Activated CD8-positive, alpha-beta T cell treated with anti-CD3 and anti-CD28 coated beads for 36 hours (primary cell): ENCODE measurements around the gene CHRNA1. TPM values are rescaled to one million over a fixed set of nuclear protein-coding genes. Genes with fewer than 3 reads are reported as not detected.

Source experiments
- ATAC-seq: fragments of 200-7000 bp; cut with Tn5 transposase; one replicate; pipeline ENCODE4 v1.10.0; 2021; ENCODE audit warnings: mild to moderate bottlenecking, moderate library complexity
- CTCF ChIA-PET: fragments of 350-600 bp; sonication (Branson Sonifier 250); formaldehyde crosslinking; loops from one replicate; lab custom pipeline; 2021; ENCODE audit warnings: antibody characterized with exemption; lab: Charles Lee
- POLR2A ChIA-PET: fragments of 350-600 bp; sonication (Branson Sonifier 250); formaldehyde crosslinking; loops from one replicate; lab custom pipeline; 2021; ENCODE audit warnings: antibody characterized with exemption; lab: Charles Lee
- DNase-seq: peaks from one replicate; pipeline ENCODE4 v3.0.0-alpha.2; 2020
- H3K27ac Mint-ChIP-seq: one replicate; pipeline ENCODE4 v1.8.0; 2021; ENCODE audit warnings: mild to moderate bottlenecking, mixed read lengths
- H3K27me3 Mint-ChIP-seq: one replicate; pipeline ENCODE4 v1.8.0; 2021; ENCODE audit warnings: mixed read lengths
- H3K36me3 Mint-ChIP-seq: one replicate; pipeline ENCODE4 v1.8.0; 2021; ENCODE audit warnings: low read depth, mixed read lengths
- H3K4me1 Mint-ChIP-seq: one replicate; pipeline ENCODE4 v1.8.0; 2021; ENCODE audit warnings: low read depth, mixed read lengths
- H3K4me3 Mint-ChIP-seq: one replicate; pipeline ENCODE4 v1.8.0; 2021; ENCODE audit warnings: mild to moderate bottlenecking, moderate library complexity, mixed read lengths
- H3K9me3 Mint-ChIP-seq: one replicate; pipeline ENCODE4 v1.8.0; 2021; ENCODE audit warnings: mixed read lengths
- CTCF ChIP-seq: fragments of 200-600 bp; IDR thresholded peaks from one replicate; pipeline ENCODE4 v1.8.0; 2022; ENCODE audit warnings: antibody characterized with exemption, mild to moderate bottlenecking
- intact Hi-C: fragments of 100-400 bp; cut with micrococcal nuclease; formaldehyde crosslinking; loops from one replicate; pipeline ENCODE4 v1.10.0; 2022
- total RNA-seq, 2 experiments: library from RNA; stranded (reverse); gene quantifications; one replicate each; pipeline ENCODE4 v1.2.3, GENCODE V29; 2021

CHRNA1 gene
- total RNA-seq, 2 experiments from 2014 or later = not detected

DNA sequence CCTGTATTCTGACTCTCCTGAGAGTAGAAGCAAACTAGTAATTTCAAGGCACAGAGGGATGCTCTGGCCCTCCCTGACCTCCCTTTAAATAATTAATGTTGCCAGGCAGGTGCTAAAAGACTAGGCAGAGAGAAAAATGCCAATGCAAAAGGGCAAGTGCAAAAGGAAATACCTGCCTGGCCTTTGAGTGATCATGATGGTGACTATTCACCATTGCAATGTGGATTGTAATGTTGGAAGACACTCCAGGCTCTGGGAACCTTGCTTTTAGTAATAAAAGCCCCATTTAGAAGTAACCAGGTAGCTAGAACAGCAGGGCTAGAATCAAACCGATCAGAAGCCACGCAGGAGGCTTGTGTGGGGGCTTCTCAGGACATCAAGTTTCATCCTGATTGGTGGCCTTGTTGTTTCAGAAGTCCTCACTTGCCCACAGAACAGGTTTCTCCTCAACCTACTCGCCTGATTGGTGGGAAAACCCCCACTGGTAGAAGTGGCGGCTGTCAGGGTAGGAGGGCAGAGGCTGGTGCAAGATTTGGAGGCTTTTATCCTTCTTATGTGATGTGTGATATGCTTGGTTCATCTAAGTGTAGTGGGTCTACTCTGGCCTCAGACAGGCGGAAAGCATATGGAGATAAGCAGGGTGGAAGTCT lies 16.0 kb upstream of the CHRNA1 start:
- Mint-ChIP-seq H3K27ac (peak overlapping the region; percentile 27), H3K36me3 (no peaks in the 10 kb centered on the region), H3K27me3 (no peaks in the 10 kb centered on the region), H3K9me3 (no peaks in the 10 kb centered on the region), H3K4me3 (no peak overlapping the region), H3K4me1 (peaks cover 49% of the 10 kb centered on the region)
- ChIA-PET CTCF (interaction anchor here (4.2 to 12.3 kb wide), 2 partner anchors 9 to 31 kb away, joined by 25 to 105 read pairs; no protein-coding TSS in a partner anchor), POLR2A (interaction anchor here (0.7 kb wide), 1 partner anchor 138 kb away, joined by 3 read pairs; no protein-coding TSS in a partner anchor)
- ATAC-seq (peak; percentile 21), DNase-seq (peak; percentile 50)
- intact Hi-C loops = no loop called here
- TF ChIP-seq CTCF = no peak

GRCh38 chr2:174779361-174779928 lies 15.2 kb upstream of the CHRNA1 start:
- no peaks in the 10 kb centered on the region for H3K36me3 Mint-ChIP-seq
- ATAC-seq (no peak), DNase-seq (no peak)
- H3K9me3 Mint-ChIP-seq = no peaks in the 10 kb centered on the region
- peaks cover 49% of the 10 kb centered on the region for H3K4me1 Mint-ChIP-seq
- TF ChIP-seq CTCF = no peak
- H3K27ac Mint-ChIP-seq = peak overlapping the region; percentile 88
- CTCF ChIA-PET = interaction anchor here (4.2 to 12.3 kb wide), 2 partner anchors 8 to 31 kb away, joined by 25 to 105 read pairs; no protein-coding TSS in a partner anchor
- H3K4me3 Mint-ChIP-seq = no peak overlapping the region
- POLR2A ChIA-PET = interaction anchor here (0.6 to 1.1 kb wide), 3 partner anchors 15 to 141 kb away, joined by 3 to 5 read pairs (median 4); no protein-coding TSS in a partner anchor
- intact Hi-C loops = loop anchor here (5.0 kb wide), 1 partner anchor 58 kb away; no protein-coding TSS in a partner anchor
- H3K27me3 Mint-ChIP-seq = no peaks in the 10 kb centered on the region

GRCh38 chr2:174778085-174778981 lies 14.1 kb upstream of the CHRNA1 start:
- peak; percentile 93 for ATAC-seq
- POLR2A ChIA-PET = interaction anchor here (0.9 to 1.2 kb wide), 3 partner anchors 12 to 28 kb away, joined by 3 to 5 read pairs (median 3); no protein-coding TSS in a partner anchor

More at GRCh38 chr2:174778085-174778981, 14.1 kb upstream of the CHRNA1 start:
- H3K4me3 Mint-ChIP-seq = peak overlapping the region; percentile 4
- peaks cover 49% of the 10 kb centered on the region for H3K4me1 Mint-ChIP-seq
- H3K36me3 Mint-ChIP-seq = no peaks in the 10 kb centered on the region
- H3K27ac Mint-ChIP-seq = peak overlapping the region; percentile 88
- no peaks in the 10 kb centered on the region for H3K9me3 Mint-ChIP-seq
- CTCF ChIA-PET = interaction anchor here (0.9 to 12.3 kb wide), 5 partner anchors 11 to 214 kb away, joined by 3 to 105 read pairs (median 3); no protein-coding TSS in a partner anchor
- TF ChIP-seq CTCF = no peak
- intact Hi-C loops = loop anchor here (5.0 kb wide), 1 partner anchor 59 kb away; no protein-coding TSS in a partner anchor
- DNase-seq = peak; percentile 94
- H3K27me3 Mint-ChIP-seq = no peaks in the 10 kb centered on the region
